Measurements from ENCODE around the gene PPP1R3G. TPM values are rescaled to one million over a fixed set of nuclear protein-coding genes. Genes with fewer than 3 reads are reported as not detected.
"Not testable (repeated sequence)": the region's sequence is repeated elsewhere in the genome, so short reads cannot be mapped to it uniquely, and the experiment has no call there.

The PPP1R3G gene
- total RNA-seq, 1 donor from 2014 or later: 0.02 TPM

- intact Hi-C loops (cut with micrococcal nuclease): no loop called here
Observed at GRCh38 chr6:5116243-5116991, 31.3 kb downstream of the PPP1R3G start.

- intact Hi-C loops (cut with micrococcal nuclease): no loop called here
Observed at GRCh38 chr6:5119090-5119951, 34.2 kb downstream of the PPP1R3G start.

- intact Hi-C loops (cut with micrococcal nuclease): no loop called here
Observed at GRCh38 chr6:5120011-5120410, 34.9 kb downstream of the PPP1R3G start.

- intact Hi-C loops (cut with micrococcal nuclease): not testable (repeated sequence)
Observed at GRCh38 chr6:5120543-5120942, 35.4 kb downstream of the PPP1R3G start.

DNA sequence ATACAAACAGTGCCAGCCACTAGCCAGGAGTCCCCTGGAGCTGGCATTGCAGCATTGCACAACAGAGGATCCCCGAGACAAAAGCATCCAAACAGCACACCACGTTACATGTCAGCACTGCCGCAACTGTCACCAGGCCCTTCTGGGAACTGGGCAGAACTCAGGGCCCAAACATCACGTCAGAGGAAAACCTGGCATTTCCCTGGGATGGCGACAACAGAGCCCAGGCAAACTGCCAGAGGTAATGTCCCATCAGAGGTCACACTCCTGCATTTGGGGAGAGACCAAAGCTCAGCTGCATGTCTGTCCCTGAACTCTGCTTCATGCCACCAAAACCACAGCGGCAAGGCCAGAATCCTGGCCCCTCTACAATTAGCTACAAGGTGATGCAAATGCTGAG lies 36.3 kb downstream of the PPP1R3G start:
- intact Hi-C loops (cut with micrococcal nuclease): no loop called here

DNA sequence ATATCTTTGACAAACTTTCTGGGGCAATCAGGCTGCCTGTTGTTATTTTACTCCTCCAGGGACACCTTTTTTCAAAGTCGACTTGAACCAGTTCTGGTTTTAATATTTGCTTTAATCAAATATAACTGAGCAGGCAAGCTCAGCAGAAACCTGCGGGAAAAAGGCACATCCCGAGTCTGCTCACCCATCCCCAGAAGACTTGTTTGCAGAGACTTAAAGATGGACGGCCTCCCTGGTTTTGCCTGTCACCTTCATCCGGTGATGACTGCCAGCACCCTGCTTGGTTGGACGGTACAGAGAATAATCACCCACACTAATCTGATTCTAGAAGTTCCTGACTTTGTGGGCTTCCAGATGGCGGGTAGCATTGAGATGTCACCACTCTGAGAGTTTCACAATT lies 36.8 kb downstream of the PPP1R3G start:
- intact Hi-C loops (cut with micrococcal nuclease): no loop called here

DNA sequence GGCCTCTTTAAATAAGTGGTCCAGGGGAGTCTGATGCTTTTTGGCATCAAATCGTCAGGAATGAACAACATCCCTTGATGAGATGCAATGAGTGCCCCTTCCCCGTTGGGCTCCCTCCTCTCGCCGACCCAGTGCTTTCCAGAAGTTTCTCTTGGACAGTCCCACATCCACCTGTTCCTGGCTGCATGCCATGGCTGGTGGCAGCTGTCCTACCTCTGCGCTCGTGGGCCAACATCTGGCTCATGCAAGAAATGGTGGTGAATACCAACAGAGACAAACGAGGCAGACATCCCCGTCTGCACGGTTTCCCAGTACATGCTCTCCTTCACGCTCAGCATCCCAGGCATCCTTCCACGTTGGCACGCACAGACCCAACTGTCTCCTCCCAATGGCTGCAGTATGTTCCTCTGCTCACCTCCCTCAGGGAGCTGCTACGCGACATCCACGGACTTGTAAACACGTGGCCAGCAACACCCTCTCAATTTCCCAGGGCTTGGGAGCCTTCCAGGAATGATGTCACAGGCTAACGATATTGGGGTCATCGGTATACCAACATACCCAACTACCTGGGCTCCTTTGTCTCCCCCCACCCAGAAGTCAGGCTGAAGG lies 37.5 kb downstream of the PPP1R3G start:
- intact Hi-C loops (cut with micrococcal nuclease): no loop called here

- intact Hi-C loops (cut with micrococcal nuclease): no loop called here
Observed at GRCh38 chr6:5123296-5124143, 38.4 kb downstream of the PPP1R3G start.

- intact Hi-C loops (cut with micrococcal nuclease): no loop called here
Observed at GRCh38 chr6:5124526-5124925, 39.4 kb downstream of the PPP1R3G start.

DNA sequence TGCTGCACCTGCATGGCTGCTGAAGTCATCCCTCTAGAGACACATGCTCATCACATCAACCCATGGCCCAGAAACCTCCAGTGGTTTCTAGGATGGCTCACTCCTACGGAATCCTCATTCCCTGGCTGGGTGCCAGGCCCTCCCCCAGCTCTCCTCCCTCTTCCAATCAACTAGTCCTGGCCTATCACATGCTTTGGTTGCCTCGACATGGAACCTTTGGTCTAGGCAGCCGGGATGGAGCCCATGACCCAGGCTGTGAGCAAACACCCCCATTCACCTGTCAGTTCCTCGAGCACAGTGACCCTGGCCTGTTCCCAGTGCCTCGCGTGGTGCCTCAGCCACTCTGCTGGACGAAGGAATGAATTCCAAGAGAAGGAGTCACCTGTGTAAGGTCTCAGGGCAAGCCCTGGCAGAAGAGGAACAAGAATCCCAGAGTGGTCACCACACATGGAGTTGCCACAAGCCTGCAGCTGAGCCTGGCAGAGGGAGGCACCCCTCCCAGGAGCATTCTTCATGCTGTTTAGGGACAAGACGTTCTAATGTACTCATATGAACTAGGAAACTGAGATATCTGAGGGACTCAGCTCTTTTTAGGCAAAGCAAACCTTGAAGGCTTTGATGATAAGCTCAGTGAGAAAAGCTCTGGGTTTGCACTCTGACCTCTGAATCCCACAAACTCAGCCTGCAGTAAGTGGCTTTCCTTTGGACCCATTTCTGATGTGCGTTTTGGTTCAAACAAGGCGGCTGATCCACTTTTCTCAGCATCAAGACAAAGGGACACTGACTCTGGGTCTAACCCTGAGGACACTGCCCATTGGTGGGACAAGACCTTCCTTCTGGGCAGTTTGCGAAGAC lies 40.2 kb downstream of the PPP1R3G start:
- intact Hi-C loops (cut with micrococcal nuclease): no loop called here

GRCh38 chr6:5126214-5126613 lies 41.1 kb downstream of the PPP1R3G start:
- intact Hi-C loops (cut with micrococcal nuclease): no loop called here

- intact Hi-C loops (cut with micrococcal nuclease): no loop called here
Observed at GRCh38 chr6:5127106-5127687, 42.1 kb downstream of the PPP1R3G start.

DNA sequence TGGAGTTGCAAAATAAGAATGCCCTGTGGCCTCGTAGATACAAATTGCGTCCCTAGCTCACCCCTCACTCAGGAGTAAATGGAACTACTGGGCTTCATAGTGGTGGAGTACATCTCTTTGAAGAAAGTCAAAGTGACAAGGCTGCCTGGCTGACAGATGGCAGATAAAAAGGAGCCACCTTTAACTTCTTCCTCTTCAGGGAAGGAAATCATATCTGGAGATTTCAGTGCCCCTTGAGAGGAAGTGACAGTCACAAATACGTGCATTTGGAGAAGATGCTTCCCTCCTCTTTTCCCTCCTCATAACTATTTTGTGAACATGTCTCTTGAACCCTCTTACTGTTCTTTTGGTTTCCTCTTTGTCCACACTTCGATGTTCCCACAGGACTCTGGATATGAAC lies 43.2 kb downstream of the PPP1R3G start:
- intact Hi-C loops (cut with micrococcal nuclease): no loop called here

GRCh38 chr6:5130135-5130866 lies 45.2 kb downstream of the PPP1R3G start:
- intact Hi-C loops (cut with micrococcal nuclease): no loop called here

DNA sequence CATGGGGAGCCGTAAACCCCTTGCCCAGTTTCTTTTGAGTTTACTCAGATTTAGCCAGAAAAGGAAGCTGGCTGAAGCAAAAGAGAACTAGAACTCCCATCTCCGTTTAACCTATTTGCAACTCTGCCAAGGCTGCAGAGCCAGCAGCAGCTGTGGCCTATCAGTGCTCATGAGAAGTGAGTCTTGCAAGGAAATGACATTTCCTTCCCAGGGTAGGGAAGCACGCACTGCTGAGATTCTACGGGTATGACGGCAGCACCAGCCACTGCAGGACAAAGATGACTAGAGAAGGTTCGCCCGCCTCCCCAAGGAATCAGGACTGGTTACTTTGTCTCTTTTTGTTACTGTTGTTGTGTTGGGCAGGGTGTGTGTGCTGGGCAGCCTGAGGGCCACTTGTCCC lies 47.6 kb downstream of the PPP1R3G start:
- intact Hi-C loops (cut with micrococcal nuclease): no loop called here

DNA sequence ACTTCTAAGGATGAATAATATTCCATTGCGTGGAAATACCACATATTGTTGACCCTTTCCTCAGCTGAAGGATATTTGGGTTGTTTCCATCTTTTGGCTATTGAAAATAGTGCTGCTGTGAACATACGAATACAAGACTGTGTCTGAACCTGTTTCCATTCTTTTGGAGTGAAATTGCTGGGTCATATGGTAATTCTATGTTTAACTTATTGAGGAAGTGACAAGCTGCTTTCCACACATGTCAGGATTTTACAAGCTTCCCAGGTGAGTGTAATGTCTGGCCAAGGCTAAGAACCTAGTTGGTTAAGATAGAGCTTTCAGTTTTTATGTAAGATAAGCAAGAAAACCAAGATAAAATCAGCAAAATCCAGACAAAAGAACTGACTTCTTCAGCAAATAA lies 48.8 kb downstream of the PPP1R3G start:
- intact Hi-C loops (cut with micrococcal nuclease): no loop called here

GRCh38 chr6:5135788-5136376 lies 50.7 kb downstream of the PPP1R3G start:
- intact Hi-C loops (cut with micrococcal nuclease): no loop called here

GRCh38 chr6:5136851-5137250 lies 51.7 kb downstream of the PPP1R3G start:
- intact Hi-C loops (cut with micrococcal nuclease): no loop called here
